Duodenal mucosa (tissue), 2 donors: ENCODE data around the gene AIRE.
"Not testable (repeated sequence)": the region's sequence is repeated elsewhere in the genome, so short reads cannot be mapped to it uniquely, and the experiment has no call there.

ENCODE experiments used
- H3K27ac ChIP-seq: one replicate; pipeline ENCODE4 v1.7.0; 2013; ENCODE audit warnings: low read depth, low read length
- H3K27me3 ChIP-seq, 2 donors: one replicate each; pipeline ENCODE4 v1.7.0; 2013; ENCODE audit warnings: low read length in 2 of 2, control low read depth in 1 of 2; ENCODE audit not compliant: insufficient read depth in 2 of 2, control insufficient read depth in 1 of 2
- H3K36me3 ChIP-seq, 2 donors: one replicate each; pipeline ENCODE4 v1.7.0; 2013; ENCODE audit warnings: low read length in 2 of 2, control low read depth in 1 of 2; ENCODE audit not compliant: insufficient read depth in 2 of 2, control insufficient read depth in 1 of 2
- H3K4me1 ChIP-seq, 2 donors: one replicate each; pipeline ENCODE4 v1.7.0; 2013; ENCODE audit warnings: low read length in 2 of 2, control low read depth in 1 of 2; ENCODE audit not compliant: insufficient read depth in 2 of 2, control insufficient read depth in 1 of 2
- H3K4me3 ChIP-seq, 2 donors: one replicate each; pipeline ENCODE4 v1.7.0; 2013; ENCODE audit warnings: low read length in 2 of 2, low read depth in 1 of 2
- H3K9ac ChIP-seq, 2 donors: one replicate each; pipeline ENCODE4 v1.7.0; 2013; ENCODE audit warnings: low read length in 2 of 2, low read depth in 1 of 2
- H3K9me3 ChIP-seq, 2 donors: one replicate each; pipeline ENCODE4 v1.7.0; 2013; ENCODE audit warnings: low read length in 2 of 2, control low read depth in 1 of 2; ENCODE audit not compliant: control insufficient read depth in 1 of 2

The AIRE gene

GRCh38 chr21:44299458-44300261 is 14.0 kb downstream of the AIRE start, which contains the start of gene PFKL:
Gene PFKL, plus strand, starts transcription at chr21:44300053. Its CDS starts 53 bp downstream, at chr21:44300106.
- peak within 1 kb of the TSS; percentile 77 to 81 for H3K9ac ChIP-seq
- H3K9me3 ChIP-seq: no peaks in the 10 kb centered on the region
- peak within 1 kb of the TSS; percentile 82 for H3K27ac ChIP-seq
- H3K4me3 ChIP-seq: peak within 1 kb of the TSS; percentile 87 to 93
- H3K4me1 ChIP-seq: peaks cover 44 to 58% of the 10 kb centered on the region in 2 donors
- H3K36me3 ChIP-seq: no peaks in the 10 kb centered on the region
- H3K27me3 ChIP-seq: no peaks in the 10 kb centered on the region

- peak overlapping the region; percentile 77 to 81 for H3K9ac ChIP-seq
- peak overlapping the region; percentile 82 for H3K27ac ChIP-seq
- H3K36me3 ChIP-seq: no peaks in the 10 kb centered on the region
- no peaks in the 10 kb centered on the region for H3K9me3 ChIP-seq
- peak overlapping the region; percentile 87 to 93 for H3K4me3 ChIP-seq
- H3K4me1 ChIP-seq: peaks cover 51 to 65% of the 10 kb centered on the region in 2 donors
- no peaks in the 10 kb centered on the region for H3K27me3 ChIP-seq
Observed at GRCh38 chr21:44300262-44300959, 14.7 kb downstream of the AIRE start.

GRCh38 chr21:44301141-44301540 is 15.5 kb downstream of the AIRE start:
- H3K27ac ChIP-seq: peak overlapping the region; percentile 82
- H3K36me3 ChIP-seq: peaks cover 0 to 3% of the 10 kb centered on the region in 2 donors
- H3K27me3 ChIP-seq: no peaks in the 10 kb centered on the region
- no peaks in the 10 kb centered on the region for H3K9me3 ChIP-seq
- H3K4me1 ChIP-seq: peaks cover 52 to 69% of the 10 kb centered on the region in 2 donors
- peak overlapping the region; percentile 77 to 81 for H3K9ac ChIP-seq
- H3K4me3 ChIP-seq: peak overlapping the region; percentile 87 to 93

- peak overlapping the region; percentile 81 for H3K27ac ChIP-seq
- H3K4me3 ChIP-seq: peak overlapping the region; percentile 87 to 93
- peaks cover 52 to 69% of the 10 kb centered on the region in 2 donors for H3K4me1 ChIP-seq
- peaks cover 5 to 9% of the 10 kb centered on the region in 2 donors for H3K36me3 ChIP-seq
- H3K9ac ChIP-seq: peak overlapping the region; percentile 33 to 74
- H3K9me3 ChIP-seq: no peaks in the 10 kb centered on the region
- H3K27me3 ChIP-seq: no peaks in the 10 kb centered on the region
Observed at GRCh38 chr21:44301961-44302406, 16.3 kb downstream of the AIRE start.

GRCh38 chr21:44302573-44303401 is 17.1 kb downstream of the AIRE start:
- H3K27me3 ChIP-seq, H3K9me3 ChIP-seq: not testable (repeated sequence)
- Histone ChIP-seq H3K4me3 (peak overlapping the region; percentile 87 to 93), H3K4me1 (peaks cover 47 to 62% of the 10 kb centered on the region in 2 donors), H3K36me3 (peaks cover 8 to 17% of the 10 kb centered on the region in 2 donors), H3K9ac (peak overlapping the region; percentile 33 to 74), H3K27ac (peak overlapping the region; percentile 81)

- no peaks in the 10 kb centered on the region for H3K27me3 ChIP-seq
- H3K27ac ChIP-seq: peak overlapping the region; percentile 84
- peak overlapping the region; percentile 21 to 32 for H3K4me3 ChIP-seq
- peaks cover 10 to 23% of the 10 kb centered on the region in 2 donors for H3K36me3 ChIP-seq
- H3K4me1 ChIP-seq: peaks cover 46 to 56% of the 10 kb centered on the region in 2 donors
- no peaks in the 10 kb centered on the region for H3K9me3 ChIP-seq
- peak overlapping the region; percentile 53 to 66 for H3K9ac ChIP-seq
Observed at GRCh38 chr21:44303490-44303981, 17.9 kb downstream of the AIRE start.

- Histone ChIP-seq H3K4me1 (peaks cover 45 to 54% of the 10 kb centered on the region in 2 donors), H3K9ac (peak overlapping the region; percentile 53 to 66), H3K9me3 (no peaks in the 10 kb centered on the region), H3K4me3 (peak overlapping the region; percentile 16 to 32), H3K36me3 (peaks cover 10 to 28% of the 10 kb centered on the region in 2 donors), H3K27ac (peak overlapping the region; percentile 84), H3K27me3 (no peaks in the 10 kb centered on the region)
Observed at GRCh38 chr21:44304011-44304616, 18.4 kb downstream of the AIRE start.

GRCh38 chr21:44304877-44305293 is 19.2 kb downstream of the AIRE start:
- H3K4me3 ChIP-seq: peak overlapping the region in 1 of 2 donors; percentile 32
- H3K27me3 ChIP-seq: no peaks in the 10 kb centered on the region
- no peak overlapping the region for H3K9ac ChIP-seq
- peak overlapping the region; percentile 23 for H3K27ac ChIP-seq
- H3K9me3 ChIP-seq: no peaks in the 10 kb centered on the region
- peaks cover 10 to 33% of the 10 kb centered on the region in 2 donors for H3K36me3 ChIP-seq
- peaks cover 41 to 52% of the 10 kb centered on the region in 2 donors for H3K4me1 ChIP-seq

- H3K27me3 ChIP-seq: no peaks in the 10 kb centered on the region
- H3K9me3 ChIP-seq: no peaks in the 10 kb centered on the region
- H3K9ac ChIP-seq: no peak overlapping the region
- peak overlapping the region; percentile 0 for H3K27ac ChIP-seq
- H3K4me3 ChIP-seq: no peak overlapping the region
- peaks cover 12 to 41% of the 10 kb centered on the region in 2 donors for H3K36me3 ChIP-seq
- peaks cover 41 to 51% of the 10 kb centered on the region in 2 donors for H3K4me1 ChIP-seq
Observed at GRCh38 chr21:44305691-44306090, 20.0 kb downstream of the AIRE start.
